HEK293 (cell line): ENCODE results near the gene PDE4D.

Experiments
- CTCF ChIA-PET: fragments of 350-600 bp; formaldehyde crosslinking; extraction: SDS; loops from one replicate; lab custom pipeline; 2021; ENCODE audit warnings: antibody characterized with exemption; lab: Yijun Ruan, JAX
- POLR2A ChIA-PET: fragments of 300-600 bp; formaldehyde crosslinking; extraction: SDS; loops from one replicate; lab custom pipeline; 2020; ENCODE audit warnings: antibody characterized with exemption, inconsistent platforms; lab: Yijun Ruan, JAX
- H3K27ac ChIP-seq: fragments of 200-500 bp; sonication (Bioruptor generic); 2 replicates; pipeline ENCODE4 v1.5.1; 2014; ENCODE audit warnings: low read depth, low read length, control low read depth, inconsistent platforms; ENCODE audit errors: extremely low read depth
- H3K36me3 ChIP-seq, 2 experiments: fragments of 200-500 bp in 1 of 2; sonication (Bioruptor generic) in 1 of 2; 1 replicate in 1 of 2; 2 replicates in 1 of 2; pipeline ENCODE4 v1.5.1; 2014 to 2017; ENCODE audit warnings: inconsistent platforms in 2 of 2, low read length in 2 of 2; ENCODE audit not compliant: control insufficient read depth in 2 of 2, insufficient read depth in 1 of 2
- H3K4me1 ChIP-seq: fragments of 200-500 bp; sonication (Bioruptor generic); 2 replicates; pipeline ENCODE4 v1.5.1; 2014; ENCODE audit warnings: mild to moderate bottlenecking, low read length, inconsistent platforms; ENCODE audit not compliant: control insufficient read depth, insufficient read depth
- H3K4me3 ChIP-seq: 2 replicates; pipeline ENCODE4 v1.5.1; 2011; ENCODE audit warnings: low read depth, mild to moderate bottlenecking, control low read depth, low read length, moderate library complexity
- H3K9me3 ChIP-seq: fragments of 200-500 bp; sonication (Bioruptor generic); 2 replicates; pipeline ENCODE4 v1.5.1; 2014; ENCODE audit warnings: low read depth, low read length, inconsistent platforms; ENCODE audit not compliant: control insufficient read depth, insufficient read depth
- BCL11A ChIP-seq: fragments of 450-650 bp; formaldehyde crosslinking; IDR thresholded peaks from 2 replicates; pipeline ENCODE4 v1.5.1; 2016; ENCODE audit warnings: low read depth, missing biosample characterization, missing genetic modification characterization
- OVOL3 ChIP-seq: fragments of 450-650 bp; formaldehyde crosslinking; IDR thresholded peaks from 2 replicates; pipeline ENCODE4 v1.5.1; 2016; ENCODE audit warnings: missing biosample characterization, missing genetic modification characterization
- SCRT2 ChIP-seq: fragments of 450-650 bp; formaldehyde crosslinking; IDR thresholded peaks from 2 replicates; pipeline ENCODE4 v1.5.1; 2016; ENCODE audit warnings: missing biosample characterization, missing genetic modification characterization
- ZBTB21 ChIP-seq: fragments of 450-650 bp; formaldehyde crosslinking; IDR thresholded peaks from 2 replicates; pipeline ENCODE4 v1.5.1; 2017; ENCODE audit warnings: missing biosample characterization, missing genetic modification characterization
- ZEB2 ChIP-seq: fragments of 450-650 bp; formaldehyde crosslinking; IDR thresholded peaks from 2 replicates; pipeline ENCODE4 v1.5.1; 2016; ENCODE audit warnings: missing biosample characterization, missing genetic modification characterization
- ZNF169 ChIP-seq: fragments of 450-650 bp; formaldehyde crosslinking; IDR thresholded peaks from 2 replicates; pipeline ENCODE4 v1.5.1; 2016; ENCODE audit warnings: missing biosample characterization, missing genetic modification characterization
- ZNF292 ChIP-seq: fragments of 450-650 bp; formaldehyde crosslinking; IDR thresholded peaks from 2 replicates; pipeline ENCODE4 v1.5.1; 2016; ENCODE audit warnings: low read depth, missing biosample characterization, missing genetic modification characterization, borderline replicate concordance
- ZNF311 ChIP-seq: fragments of 450-650 bp; formaldehyde crosslinking; IDR thresholded peaks from 2 replicates; pipeline ENCODE4 v1.5.1; 2017; ENCODE audit warnings: missing biosample characterization, missing genetic modification characterization, borderline replicate concordance
- ZNF596 ChIP-seq: fragments of 450-650 bp; IDR thresholded peaks from 2 replicates; pipeline ENCODE4 v1.5.0; 2018; ENCODE audit warnings: missing biosample characterization, mild to moderate bottlenecking, missing genetic modification characterization, moderate library complexity
- TF ChIP-seq, protein P1 (sequence below): fragments of 450-650 bp; formaldehyde crosslinking; IDR thresholded peaks from 2 replicates; pipeline ENCODE4 v1.5.1; 2016; ENCODE audit warnings: missing biosample characterization, missing genetic modification characterization
- TF ChIP-seq, protein P2 (sequence below): fragments of 450-650 bp; formaldehyde crosslinking; IDR thresholded peaks from 2 replicates; pipeline ENCODE4 v1.5.1; 2016; ENCODE audit warnings: missing biosample characterization, missing genetic modification characterization
- TF ChIP-seq, protein P3 (sequence below): fragments of 450-650 bp; formaldehyde crosslinking; IDR thresholded peaks from 2 replicates; pipeline ENCODE4 v1.5.1; 2016; ENCODE audit warnings: missing biosample characterization, missing genetic modification characterization
- TF ChIP-seq, protein P4 (sequence below): fragments of 450-650 bp; formaldehyde crosslinking; IDR thresholded peaks from 2 replicates; pipeline ENCODE4 v1.5.1; 2016; ENCODE audit warnings: missing biosample characterization, missing genetic modification characterization

Gene PDE4D

DNA sequence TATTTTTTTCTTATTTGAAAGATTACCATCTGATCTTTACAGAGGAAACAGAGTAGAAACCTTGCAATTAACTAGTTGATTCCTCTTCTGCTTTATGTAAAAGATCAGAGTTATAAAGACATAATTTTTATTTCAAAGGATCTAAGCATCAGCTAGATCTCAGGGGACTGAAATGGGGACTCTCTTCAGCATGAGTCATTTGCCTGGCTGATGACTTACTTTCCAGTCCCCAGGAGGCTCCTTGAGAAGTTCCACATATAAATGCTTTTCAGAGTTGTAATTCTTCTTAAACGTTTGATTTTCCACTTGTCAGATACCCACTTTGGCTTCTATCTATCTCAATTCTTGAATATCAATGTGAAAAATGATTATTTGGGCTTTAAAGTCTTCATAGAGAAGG is 921.2 kb downstream of the PDE4D start:
- H3K4me1 ChIP-seq: peaks cover 8% of the 10 kb centered on the region; the same call in 1 of the 2 replicates
- POLR2A ChIA-PET: no interaction called here
- no peaks in the 10 kb centered on the region for H3K9me3 ChIP-seq
- no peak for TF ChIP-seq ZNF311 (tag by site-specific recombination)
- TF ChIP-seq ZEB2: peak; percentile 26; the same call in 1 of the 2 replicates
- TF ChIP-seq, protein P1, sequence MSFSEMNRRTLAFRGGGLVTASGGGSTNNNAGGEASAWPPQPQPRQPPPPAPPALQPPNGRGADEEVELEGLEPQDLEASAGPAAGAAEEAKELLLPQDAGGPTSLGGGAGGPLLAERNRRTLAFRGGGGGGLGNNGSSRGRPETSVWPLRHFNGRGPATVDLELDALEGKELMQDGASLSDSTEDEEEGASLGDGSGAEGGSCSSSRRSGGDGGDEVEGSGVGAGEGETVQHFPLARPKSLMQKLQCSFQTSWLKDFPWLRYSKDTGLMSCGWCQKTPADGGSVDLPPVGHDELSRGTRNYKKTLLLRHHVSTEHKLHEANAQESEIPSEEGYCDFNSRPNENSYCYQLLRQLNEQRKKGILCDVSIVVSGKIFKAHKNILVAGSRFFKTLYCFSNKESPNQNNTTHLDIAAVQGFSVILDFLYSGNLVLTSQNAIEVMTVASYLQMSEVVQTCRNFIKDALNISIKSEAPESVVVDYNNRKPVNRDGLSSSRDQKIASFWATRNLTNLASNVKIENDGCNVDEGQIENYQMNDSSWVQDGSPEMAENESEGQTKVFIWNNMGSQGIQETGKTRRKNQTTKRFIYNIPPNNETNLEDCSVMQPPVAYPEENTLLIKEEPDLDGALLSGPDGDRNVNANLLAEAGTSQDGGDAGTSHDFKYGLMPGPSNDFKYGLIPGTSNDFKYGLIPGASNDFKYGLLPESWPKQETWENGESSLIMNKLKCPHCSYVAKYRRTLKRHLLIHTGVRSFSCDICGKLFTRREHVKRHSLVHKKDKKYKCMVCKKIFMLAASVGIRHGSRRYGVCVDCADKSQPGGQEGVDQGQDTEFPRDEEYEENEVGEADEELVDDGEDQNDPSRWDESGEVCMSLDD: no peak
- no peak for TF ChIP-seq ZNF596 (tag by site-specific recombination)
- no peak for TF ChIP-seq OVOL3
- H3K36me3 ChIP-seq: peaks cover 4 to 13% of the 10 kb centered on the region in 2 experiments
- no peak overlapping the region for H3K4me3 ChIP-seq
- CTCF ChIA-PET: no interaction called here
- H3K27ac ChIP-seq: no peak overlapping the region

DNA sequence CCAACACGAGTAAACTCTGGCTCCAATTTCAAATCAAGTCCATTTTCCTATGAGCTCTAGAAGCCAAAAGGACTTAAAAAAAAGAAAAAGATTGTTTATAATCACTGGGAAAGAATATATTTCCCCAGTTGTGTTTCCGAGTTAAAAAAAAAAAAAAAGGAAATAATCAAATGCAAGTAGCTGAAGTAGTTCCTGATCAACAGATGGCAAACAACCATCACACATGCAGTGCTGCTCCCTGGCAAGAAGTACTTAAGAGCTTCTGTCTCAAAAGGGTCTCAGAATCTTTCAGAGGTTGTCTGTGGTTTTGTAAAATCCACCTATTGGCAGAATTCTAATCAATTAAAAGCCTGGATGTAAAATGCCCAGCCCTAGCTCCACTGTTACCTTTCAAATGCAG is 922.8 kb downstream of the PDE4D start:
- no peaks in the 10 kb centered on the region for H3K9me3 ChIP-seq
- TF ChIP-seq ZBTB21 (tag by site-specific recombination) (no peak), SCRT2 (peak; percentile 53; the same call in 1 of the 2 replicates), ZNF292 (tag by site-specific recombination) (no peak), BCL11A (tag by site-specific recombination) (no peak), ZNF169 (tag by site-specific recombination) (no peak)
- TF ChIP-seq, protein P2, sequence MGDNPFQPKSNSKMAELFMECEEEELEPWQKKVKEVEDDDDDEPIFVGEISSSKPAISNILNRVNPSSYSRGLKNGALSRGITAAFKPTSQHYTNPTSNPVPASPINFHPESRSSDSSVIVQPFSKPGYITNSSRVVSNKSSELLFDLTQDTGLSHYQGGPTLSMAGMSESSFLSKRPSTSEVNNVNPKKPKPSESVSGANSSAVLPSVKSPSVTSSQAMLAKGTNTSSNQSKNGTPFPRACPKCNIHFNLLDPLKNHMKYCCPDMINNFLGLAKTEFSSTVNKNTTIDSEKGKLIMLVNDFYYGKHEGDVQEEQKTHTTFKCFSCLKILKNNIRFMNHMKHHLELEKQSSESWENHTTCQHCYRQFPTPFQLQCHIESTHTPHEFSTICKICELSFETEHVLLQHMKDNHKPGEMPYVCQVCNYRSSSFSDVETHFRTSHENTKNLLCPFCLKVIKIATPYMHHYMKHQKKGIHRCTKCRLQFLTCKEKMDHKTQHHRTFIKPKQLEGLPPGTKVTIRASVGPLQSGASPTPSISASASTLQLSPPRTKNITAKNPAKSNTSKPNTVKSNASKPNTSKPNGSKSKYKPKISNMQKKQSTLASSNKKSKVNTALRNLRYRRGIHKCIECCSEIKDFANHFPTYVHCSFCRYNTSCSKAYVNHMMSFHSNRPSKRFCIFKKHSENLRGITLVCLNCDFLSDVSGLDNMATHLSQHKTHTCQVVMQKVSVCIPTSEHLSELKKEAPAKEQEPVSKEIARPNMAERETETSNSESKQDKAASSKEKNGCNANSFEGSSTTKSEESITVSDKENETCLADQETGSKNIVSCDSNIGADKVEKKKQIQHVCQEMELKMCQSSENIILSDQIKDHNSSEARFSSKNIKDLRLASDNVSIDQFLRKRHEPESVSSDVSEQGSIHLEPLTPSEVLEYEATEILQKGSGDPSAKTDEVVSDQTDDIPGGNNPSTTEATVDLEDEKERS (tag by site-specific recombination): no peak
- TF ChIP-seq, protein P3, sequence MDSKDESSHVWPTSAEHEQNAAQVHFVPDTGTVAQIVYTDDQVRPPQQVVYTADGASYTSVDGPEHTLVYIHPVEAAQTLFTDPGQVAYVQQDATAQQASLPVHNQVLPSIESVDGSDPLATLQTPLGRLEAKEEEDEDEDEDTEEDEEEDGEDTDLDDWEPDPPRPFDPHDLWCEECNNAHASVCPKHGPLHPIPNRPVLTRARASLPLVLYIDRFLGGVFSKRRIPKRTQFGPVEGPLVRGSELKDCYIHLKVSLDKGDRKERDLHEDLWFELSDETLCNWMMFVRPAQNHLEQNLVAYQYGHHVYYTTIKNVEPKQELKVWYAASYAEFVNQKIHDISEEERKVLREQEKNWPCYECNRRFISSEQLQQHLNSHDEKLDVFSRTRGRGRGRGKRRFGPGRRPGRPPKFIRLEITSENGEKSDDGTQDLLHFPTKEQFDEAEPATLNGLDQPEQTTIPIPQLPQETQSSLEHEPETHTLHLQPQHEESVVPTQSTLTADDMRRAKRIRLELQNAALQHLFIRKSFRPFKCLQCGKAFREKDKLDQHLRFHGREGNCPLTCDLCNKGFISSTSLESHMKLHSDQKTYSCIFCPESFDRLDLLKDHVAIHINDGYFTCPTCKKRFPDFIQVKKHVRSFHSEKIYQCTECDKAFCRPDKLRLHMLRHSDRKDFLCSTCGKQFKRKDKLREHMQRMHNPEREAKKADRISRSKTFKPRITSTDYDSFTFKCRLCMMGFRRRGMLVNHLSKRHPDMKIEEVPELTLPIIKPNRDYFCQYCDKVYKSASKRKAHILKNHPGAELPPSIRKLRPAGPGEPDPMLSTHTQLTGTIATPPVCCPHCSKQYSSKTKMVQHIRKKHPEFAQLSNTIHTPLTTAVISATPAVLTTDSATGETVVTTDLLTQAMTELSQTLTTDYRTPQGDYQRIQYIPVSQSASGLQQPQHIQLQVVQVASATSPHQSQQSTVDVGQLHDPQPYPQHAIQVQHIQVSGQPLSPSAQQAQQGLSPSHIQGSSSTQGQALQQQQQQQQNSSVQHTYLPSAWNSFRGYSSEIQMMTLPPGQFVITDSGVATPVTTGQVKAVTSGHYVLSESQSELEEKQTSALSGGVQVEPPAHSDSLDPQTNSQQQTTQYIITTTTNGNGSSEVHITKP: no peak
- TF ChIP-seq, protein P4, sequence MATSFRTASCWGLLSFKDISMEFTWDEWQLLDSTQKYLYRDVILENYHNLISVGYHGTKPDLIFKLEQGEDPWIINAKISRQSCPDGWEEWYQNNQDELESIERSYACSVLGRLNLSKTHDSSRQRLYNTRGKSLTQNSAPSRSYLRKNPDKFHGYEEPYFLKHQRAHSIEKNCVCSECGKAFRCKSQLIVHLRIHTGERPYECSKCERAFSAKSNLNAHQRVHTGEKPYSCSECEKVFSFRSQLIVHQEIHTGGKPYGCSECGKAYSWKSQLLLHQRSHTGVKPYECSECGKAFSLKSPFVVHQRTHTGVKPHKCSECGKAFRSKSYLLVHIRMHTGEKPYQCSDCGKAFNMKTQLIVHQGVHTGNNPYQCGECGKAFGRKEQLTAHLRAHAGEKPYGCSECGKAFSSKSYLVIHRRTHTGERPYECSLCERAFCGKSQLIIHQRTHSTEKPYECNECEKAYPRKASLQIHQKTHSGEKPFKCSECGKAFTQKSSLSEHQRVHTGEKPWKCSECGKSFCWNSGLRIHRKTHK (tag by site-specific recombination): no peak
- CTCF ChIA-PET: interaction anchor here (0.5 to 0.6 kb wide), 2 partner anchors 64 to 100 kb away, joined by 3 read pairs; no protein-coding TSS in a partner anchor
- peaks cover 8% of the 10 kb centered on the region; the same call in 1 of the 2 replicates for H3K4me1 ChIP-seq
- H3K27ac ChIP-seq: no peak overlapping the region
- H3K36me3 ChIP-seq: peaks cover 4 to 9% of the 10 kb centered on the region in 2 experiments
- POLR2A ChIA-PET: no interaction called here
- H3K4me3 ChIP-seq: no peak overlapping the region
